KG1 (cell line): ENCODE results near the gene RNF26.

Experiments used
- DNase-seq: peaks from one replicate; lab custom pipeline; 2025; lab: John Stamatoyannopoulos, UW

The RNF26 gene

GRCh38 chr11:119316016-119316728 is 18.2 kb upstream of the RNF26 start:
- no peak for DNase-seq

DNA sequence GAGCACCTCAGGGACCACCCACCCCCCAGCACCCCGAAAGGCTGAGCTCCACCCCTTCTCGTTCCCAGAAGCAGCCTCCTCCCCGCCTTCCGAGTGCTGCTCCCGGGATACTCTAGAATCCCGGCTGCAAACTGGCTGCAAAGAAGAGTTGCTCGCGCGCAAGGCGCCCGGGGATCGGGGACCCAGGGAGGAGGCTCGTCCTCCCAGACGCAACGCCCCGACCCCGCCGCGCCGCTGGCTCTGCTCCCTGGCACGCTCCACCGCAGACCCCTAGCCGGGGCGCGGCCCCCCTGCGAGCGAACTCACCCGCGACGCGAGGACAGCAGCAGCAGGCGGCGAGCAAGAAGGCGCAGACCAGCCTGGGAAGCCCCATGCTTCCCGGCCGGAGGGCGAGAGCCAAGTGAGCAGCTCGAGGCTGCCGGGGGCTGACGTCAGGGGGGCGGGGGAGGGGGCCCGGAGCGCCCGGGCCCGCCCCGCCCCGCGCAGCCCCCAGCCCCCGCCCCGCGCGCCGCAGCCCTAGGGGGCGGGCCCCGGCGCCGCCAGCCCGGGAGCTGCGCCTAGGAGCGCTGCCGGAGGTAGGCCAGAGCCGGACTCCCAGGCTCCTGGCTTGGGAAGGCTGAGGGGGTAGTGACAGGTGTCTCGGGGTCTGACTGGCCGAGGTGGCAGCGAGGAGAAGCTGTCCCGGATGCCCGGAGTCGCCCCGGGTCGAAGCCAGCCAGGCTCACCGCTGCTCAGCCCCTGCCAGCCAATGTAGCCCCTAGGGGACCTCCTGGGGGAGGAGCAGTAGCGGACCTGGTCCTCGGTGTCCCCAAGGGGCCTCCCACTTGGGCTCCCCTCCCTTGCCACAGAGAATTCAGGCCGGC is 17.4 kb upstream of the RNF26 start, which contains the start of gene MCAM:
Gene MCAM (minus strand): TSS at position 402 of the 863 bp plus-strand sequence. CDS start 29 bp downstream, at position 373.
- no peak for DNase-seq

DNA sequence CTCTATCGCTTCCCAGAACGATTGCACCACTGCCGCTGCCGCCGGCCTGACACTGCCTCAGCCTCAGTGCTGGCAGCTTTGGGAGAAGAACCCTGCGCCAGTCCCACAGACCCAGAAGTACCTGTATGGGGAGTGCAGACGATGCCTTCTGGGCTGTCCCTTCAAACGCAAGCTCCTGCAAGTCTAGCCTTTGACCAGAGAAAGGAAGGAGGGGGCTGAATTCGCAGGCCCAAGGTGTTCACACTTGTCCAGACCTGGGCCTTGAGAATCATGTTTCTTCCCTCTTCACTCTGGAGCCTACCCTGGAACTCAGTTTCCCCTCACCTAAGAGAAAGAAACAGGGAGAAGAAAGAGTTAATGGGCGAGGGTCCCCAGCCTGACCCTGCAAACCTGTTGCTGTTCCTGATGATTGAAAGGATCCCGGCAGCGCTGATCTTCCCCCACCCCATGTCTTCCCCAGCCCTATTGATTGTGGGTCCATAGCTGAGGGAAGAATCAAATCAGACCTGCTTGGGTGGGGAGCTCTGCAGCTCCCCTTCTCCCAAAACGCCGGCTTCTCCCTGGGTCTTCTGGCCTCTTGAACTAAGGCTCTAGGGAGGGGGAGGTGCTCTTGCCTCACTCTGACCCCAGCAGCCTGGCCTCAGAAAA is 16.6 kb upstream of the RNF26 start:
- no peak for DNase-seq

- DNase-seq = no peak
Observed at GRCh38 chr11:119318240-119319135, 15.8 kb upstream of the RNF26 start.

DNA sequence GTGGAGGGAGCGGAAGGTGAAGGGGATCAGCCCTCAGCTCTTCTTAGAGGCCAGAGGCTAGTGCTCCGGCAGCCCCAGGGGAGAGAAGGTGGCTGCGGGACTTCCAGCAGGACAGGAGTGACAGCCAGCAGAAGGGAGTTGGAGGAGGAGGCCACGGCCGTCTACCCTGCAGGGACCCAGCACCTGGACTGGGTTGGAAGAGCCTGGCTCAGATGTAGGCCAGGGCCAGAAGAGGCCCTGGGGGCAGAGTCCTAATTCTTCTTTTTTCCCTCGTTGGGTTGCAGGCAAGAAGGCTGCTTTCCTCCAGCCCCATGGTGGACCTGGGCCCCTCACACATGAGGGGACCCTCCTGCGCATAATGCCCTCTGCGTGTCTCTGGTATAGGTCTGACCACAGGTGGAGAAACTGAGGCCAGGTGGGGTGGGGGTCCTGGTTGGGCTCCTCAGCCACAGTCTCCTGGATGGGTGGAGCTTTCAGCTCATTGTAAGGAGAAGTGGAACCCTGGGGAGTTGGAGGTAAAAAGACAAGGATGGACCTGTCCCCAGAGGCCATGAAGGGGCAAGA is 15.1 kb upstream of the RNF26 start:
- no peak for DNase-seq

GRCh38 chr11:119319700-119320239 is 14.6 kb upstream of the RNF26 start:
- no peak for DNase-seq

DNA sequence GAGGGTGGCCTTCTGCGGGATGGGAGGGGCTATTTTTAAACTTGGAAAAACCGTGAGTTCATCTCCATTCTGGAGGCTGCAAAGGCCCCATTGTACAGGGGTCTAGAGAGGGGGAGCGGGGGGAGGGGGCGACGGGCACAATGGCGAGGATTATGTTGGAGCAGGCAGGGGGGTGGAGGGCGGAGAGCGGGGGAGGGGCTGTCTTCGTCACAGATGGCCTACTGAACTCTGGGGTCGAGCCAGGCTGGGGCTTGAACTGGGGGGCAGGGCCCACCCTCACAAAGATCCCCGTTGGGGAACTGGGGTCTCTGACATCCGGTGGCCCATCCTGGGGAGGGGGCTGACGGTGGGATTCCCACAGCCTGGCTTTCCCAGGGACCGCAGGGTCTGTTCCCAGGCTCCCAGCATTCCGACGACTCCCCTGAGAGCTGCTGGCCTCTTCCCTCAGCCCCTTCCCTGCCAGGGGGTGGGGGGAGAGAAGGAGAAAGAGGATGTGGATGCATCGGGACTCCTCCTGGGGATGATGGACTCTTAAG is 14.0 kb upstream of the RNF26 start:
- no peak for DNase-seq

DNA sequence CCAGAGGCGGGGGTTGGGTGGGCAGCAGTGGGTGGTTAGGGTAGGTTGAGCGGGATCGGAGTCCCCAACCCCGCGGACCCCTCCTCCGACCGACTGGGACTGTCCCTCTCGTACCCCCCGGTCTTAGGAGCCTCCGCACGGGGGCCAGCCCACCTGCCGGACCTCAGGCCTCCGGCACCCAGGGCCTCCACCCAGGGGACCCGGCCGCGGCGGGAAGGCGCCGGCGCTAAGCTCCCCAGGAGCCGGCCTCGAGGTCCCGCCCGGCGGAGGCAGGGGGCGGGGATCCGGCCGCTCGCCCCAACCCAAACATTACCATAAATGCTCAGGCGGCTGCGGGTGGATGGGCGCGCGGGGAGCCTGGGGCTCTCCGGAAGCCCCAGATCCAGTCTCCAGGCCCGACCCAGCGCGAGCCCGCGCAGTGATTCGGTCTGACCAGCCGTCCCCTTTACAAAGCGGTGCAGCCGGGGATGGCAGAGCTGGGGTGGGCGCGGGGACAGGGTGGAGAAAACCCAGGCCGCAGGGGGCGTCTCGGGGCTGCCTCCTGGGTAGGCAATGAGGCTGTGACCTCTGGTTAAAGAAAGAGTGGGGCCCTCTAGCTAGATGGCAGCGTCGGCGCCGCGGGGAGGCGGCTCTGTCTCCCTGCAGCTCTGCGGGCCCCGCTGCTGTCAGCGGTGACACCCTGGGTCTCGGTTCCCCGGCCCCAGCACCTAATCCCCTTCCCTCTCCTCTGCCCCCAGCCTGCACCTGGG is 13.4 kb upstream of the RNF26 start:
- peak; percentile 66 for DNase-seq

- DNase-seq = no peak
Observed at GRCh38 chr11:119322360-119322739, 12.0 kb upstream of the RNF26 start.

GRCh38 chr11:119322921-119323531 is 11.3 kb upstream of the RNF26 start:
- no peak for DNase-seq

DNA sequence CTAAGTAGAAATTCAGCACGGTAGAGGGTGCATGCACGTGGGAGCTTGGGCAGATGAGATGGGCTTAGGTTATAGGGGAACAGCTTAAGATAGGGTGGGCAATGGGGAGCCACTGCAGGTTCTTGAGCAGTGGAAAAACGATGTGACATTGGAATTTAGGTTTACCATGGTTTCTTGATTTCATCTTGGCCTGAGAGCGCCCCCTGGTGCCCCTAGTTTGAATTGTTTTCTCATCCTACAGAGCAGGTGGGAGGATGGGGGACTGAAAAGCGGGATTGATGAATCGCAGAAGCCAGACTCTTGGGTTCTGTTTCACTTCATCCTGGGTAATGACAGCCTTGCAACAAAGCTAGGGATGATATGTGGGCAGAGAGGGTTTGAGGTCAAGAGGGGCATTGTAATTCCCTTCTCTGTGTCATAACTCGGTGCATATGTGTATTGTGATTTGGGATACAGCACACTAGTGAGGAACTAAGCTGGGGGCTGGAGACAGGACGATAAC is 10.7 kb upstream of the RNF26 start:
- peak; percentile 42 for DNase-seq

GRCh38 chr11:119324189-119324588 is 10.1 kb upstream of the RNF26 start:
- no peak for DNase-seq

DNA sequence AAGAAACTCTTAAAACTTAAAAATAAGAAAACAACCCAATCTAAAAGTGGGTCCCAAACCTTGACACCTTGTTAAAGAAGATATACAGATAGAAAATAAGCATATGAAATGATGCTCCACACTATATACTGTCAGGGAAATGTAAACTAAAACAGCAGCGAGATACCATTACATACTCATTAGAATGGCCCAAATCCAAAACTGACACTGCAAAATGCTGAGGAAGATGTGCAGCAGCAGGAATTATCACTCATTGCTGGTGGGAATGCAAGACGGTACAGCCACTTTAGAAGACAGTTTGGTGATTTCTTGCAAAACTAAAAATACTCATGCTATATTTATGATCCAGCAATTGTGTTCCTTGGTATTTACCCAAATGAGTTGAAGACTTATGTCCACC is 5.0 kb upstream of the RNF26 start:
- DNase-seq = no peak

DNA sequence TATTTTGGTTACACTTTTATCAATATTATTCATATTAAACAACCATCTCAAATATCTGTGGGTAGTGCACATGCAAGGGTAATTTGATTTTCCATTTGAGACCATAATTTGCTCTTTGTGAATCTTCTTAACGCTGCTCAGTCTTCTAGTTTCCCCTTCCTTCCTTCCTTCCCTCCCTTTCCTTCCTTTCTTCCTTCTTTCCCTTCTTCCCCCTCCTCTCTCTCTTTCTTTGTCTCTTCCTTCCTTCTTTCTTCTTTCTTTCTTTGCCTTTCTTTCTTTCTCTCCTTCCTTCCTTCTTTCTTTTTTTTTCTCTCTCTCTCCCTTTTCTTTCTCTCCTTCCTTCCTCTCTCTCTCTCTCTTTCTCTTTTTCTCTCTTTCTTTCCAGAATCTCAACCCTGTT is 4.1 kb upstream of the RNF26 start:
- DNase-seq = no peak

DNA sequence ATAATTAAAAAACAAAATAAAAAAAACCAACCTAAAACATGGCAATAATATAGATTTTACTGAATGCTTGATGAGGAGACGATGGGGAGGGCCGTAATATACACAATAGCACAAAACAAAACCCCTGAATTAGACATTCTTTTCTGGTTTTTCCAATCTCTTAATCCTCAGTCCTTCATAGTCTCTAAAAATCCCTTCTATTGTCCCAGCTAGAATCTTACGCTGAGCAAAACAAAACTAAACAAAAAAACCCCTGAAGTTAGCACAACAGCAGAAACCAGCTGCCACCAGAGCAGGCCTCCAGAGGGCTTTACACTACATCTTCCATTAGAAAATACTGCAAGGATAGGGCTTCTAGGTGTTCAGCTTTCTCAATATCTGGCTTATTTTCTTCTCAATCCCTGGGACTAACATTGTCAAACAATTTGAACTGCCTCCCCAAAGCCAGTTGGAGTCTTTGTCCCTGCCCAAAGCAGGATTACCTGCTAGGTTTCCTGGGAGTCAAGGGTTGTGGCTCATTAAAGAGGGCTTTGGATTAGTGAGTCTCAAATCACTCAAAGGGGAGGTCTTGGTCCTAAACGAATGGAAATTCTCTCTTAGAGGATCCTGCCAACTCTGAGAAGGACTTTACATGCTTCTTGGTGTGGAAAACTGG is 2.1 kb upstream of the RNF26 start:
- no peak for DNase-seq

GRCh38 chr11:119335091-119335654 is 846 bp downstream of the RNF26 start:
- DNase-seq = no peak

DNA sequence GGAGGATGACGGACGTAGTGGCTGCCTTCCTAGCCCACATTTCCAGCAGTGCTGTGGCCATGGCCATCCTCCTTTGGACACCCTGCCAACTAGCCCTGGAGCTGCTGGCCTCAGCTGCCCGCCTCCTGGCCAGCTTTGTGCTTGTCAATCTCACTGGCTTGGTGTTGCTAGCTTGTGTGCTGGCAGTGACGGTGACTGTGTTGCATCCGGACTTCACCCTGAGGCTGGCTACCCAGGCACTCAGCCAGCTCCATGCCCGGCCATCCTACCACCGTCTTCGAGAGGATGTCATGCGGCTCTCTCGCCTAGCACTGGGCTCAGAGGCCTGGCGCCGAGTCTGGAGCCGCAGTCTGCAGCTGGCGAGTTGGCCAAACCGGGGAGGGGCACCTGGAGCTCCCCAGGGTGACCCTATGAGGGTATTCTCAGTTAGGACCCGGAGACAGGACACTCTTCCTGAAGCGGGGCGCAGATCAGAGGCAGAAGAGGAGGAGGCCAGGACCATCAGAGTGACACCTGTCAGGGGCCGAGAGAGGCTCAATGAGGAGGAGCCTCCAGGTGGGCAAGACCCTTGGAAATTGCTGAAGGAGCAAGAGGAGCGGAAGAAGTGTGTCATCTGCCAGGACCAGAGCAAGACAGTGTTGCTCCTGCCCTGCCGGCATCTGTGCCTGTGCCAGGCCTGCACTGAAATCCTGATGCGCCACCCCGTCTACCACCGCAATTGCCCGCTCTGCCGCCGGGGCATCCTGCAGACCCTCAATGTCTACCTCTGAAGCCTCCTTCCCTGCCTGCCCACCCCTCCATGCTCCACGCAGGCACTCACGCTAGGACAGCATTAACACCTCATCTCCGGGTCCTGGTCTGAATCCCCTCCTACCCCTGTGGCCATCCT is 1.6 kb downstream of the RNF26 start:
- DNase-seq = no peak
